Nephron progenitor cell (in vitro differentiated cells): ENCODE measurements around the gene KCND3.
A peak's percentile ranks its signal among the peaks of the same experiment; 100 is the strongest.

Source experiments
- DNase-seq: peaks from one replicate; pipeline ENCODE4 v3.0.0; 2021
- H3K27ac Mint-ChIP-seq: 2 replicates; pipeline ENCODE4 v1.8.0; 2021; ENCODE audit warnings: mild to moderate bottlenecking, moderate library complexity, mixed read lengths
- H3K27me3 Mint-ChIP-seq: 2 replicates; pipeline ENCODE4 v1.8.0; 2021; ENCODE audit warnings: mild to moderate bottlenecking, low read depth, mixed read lengths; ENCODE audit not compliant: poor library complexity
- H3K36me3 Mint-ChIP-seq: 2 replicates; pipeline ENCODE4 v1.8.0; 2021; ENCODE audit warnings: low read depth, mixed read lengths
- H3K4me1 Mint-ChIP-seq: 2 replicates; pipeline ENCODE4 v1.8.0; 2021; ENCODE audit warnings: mixed read lengths
- H3K4me3 Mint-ChIP-seq: 2 replicates; pipeline ENCODE4 v1.8.0; 2021; ENCODE audit warnings: mild to moderate bottlenecking, moderate library complexity, mixed read lengths
- H3K9me3 Mint-ChIP-seq: 2 replicates; pipeline ENCODE4 v1.8.0; 2021; ENCODE audit warnings: mild to moderate bottlenecking, moderate library complexity, mixed read lengths
- TF ChIP-seq, protein P1 (sequence below): fragments of 200-600 bp; sonication (generic); IDR thresholded peaks from 2 replicates; pipeline ENCODE4 v1.5.0; 2021; ENCODE audit warnings: antibody characterized with exemption

KCND3 gene

GRCh38 chr1:111886741-111887140 lies 102.7 kb downstream of the KCND3 start:
- Mint-ChIP-seq H3K27me3 (peaks cover 10% of the 10 kb centered on the region), H3K4me1 (peaks cover 12% of the 10 kb centered on the region), H3K9me3 (no peaks in the 10 kb centered on the region), H3K4me3 (no peak overlapping the region), H3K27ac (no peak overlapping the region), H3K36me3 (no peaks in the 10 kb centered on the region)
- TF ChIP-seq, protein P1, sequence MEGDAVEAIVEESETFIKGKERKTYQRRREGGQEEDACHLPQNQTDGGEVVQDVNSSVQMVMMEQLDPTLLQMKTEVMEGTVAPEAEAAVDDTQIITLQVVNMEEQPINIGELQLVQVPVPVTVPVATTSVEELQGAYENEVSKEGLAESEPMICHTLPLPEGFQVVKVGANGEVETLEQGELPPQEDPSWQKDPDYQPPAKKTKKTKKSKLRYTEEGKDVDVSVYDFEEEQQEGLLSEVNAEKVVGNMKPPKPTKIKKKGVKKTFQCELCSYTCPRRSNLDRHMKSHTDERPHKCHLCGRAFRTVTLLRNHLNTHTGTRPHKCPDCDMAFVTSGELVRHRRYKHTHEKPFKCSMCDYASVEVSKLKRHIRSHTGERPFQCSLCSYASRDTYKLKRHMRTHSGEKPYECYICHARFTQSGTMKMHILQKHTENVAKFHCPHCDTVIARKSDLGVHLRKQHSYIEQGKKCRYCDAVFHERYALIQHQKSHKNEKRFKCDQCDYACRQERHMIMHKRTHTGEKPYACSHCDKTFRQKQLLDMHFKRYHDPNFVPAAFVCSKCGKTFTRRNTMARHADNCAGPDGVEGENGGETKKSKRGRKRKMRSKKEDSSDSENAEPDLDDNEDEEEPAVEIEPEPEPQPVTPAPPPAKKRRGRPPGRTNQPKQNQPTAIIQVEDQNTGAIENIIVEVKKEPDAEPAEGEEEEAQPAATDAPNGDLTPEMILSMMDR = no peak
- no peak for DNase-seq

- Mint-ChIP-seq H3K4me1 (peaks cover 12% of the 10 kb centered on the region), H3K4me3 (no peak overlapping the region), H3K27me3 (peaks cover 14% of the 10 kb centered on the region), H3K36me3 (no peaks in the 10 kb centered on the region), H3K9me3 (no peaks in the 10 kb centered on the region), H3K27ac (no peak overlapping the region)
- DNase-seq = no peak
- TF ChIP-seq, protein P1 = no peak
Measured at GRCh38 chr1:111884772-111885443, 104.6 kb downstream of the KCND3 start.

DNA sequence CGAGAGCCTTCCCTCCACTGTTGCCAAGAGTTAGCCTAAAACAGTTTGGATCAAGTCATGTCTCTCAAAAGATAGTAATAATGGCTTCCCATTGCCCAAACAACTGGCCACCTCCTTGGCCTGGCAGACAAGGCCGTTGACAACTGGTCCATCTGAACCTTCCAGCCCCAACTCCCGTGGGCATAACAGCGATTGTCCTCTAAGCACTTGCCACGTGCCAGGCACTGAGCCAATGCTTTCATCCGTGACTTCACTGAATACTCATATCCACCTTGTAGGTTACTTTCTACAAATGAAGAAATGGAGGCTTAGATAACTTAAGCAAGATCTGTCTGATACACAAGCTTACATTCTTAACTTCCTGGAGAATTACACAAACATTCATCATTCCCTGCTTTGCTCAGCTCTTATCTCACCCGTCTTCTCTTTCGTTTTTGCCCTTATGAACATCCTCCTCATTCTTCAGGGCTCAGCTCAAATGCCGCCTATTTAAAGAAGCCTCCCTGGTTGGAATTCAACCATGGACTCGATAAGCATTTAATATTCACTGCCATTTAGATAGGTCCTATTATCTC lies 106.4 kb downstream of the KCND3 start:
- Mint-ChIP-seq H3K27me3 (peaks cover 14% of the 10 kb centered on the region), H3K4me1 (peaks cover 12% of the 10 kb centered on the region), H3K36me3 (no peaks in the 10 kb centered on the region), H3K27ac (peak overlapping the region; percentile 23), H3K4me3 (no peak overlapping the region), H3K9me3 (no peaks in the 10 kb centered on the region)
- DNase-seq = no peak
- TF ChIP-seq, protein P1 = no peak

DNA sequence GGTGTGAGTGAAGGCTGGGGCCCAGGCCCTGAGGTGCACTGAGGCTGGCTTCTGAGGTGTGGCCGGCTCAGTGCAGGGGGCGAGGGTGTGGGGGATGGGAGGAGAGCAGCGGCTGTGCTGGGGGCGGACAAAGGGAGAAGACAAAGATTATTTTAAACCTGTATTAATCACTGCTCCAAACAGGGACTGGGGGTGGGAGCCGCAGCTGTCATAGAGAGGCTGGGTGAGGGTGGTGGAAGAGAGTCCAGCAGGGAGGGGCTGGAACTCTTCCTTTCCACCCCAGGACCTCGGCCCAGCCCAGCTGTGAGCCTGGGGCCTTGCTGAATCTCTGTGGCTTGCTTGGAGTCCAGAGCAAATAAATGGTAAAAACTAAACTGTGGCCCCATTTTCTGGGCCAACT lies 106.9 kb downstream of the KCND3 start:
- H3K27ac Mint-ChIP-seq = no peak overlapping the region
- DNase-seq = no peak
- no peaks in the 10 kb centered on the region for H3K9me3 Mint-ChIP-seq
- peaks cover 14% of the 10 kb centered on the region for H3K27me3 Mint-ChIP-seq
- H3K4me1 Mint-ChIP-seq = peaks cover 11% of the 10 kb centered on the region
- no peak overlapping the region for H3K4me3 Mint-ChIP-seq
- TF ChIP-seq, protein P1 = no peak
- no peaks in the 10 kb centered on the region for H3K36me3 Mint-ChIP-seq

GRCh38 chr1:111880881-111881837 lies 108.3 kb downstream of the KCND3 start:
- H3K36me3 Mint-ChIP-seq = no peaks in the 10 kb centered on the region
- no peaks in the 10 kb centered on the region for H3K4me1 Mint-ChIP-seq
- H3K27ac Mint-ChIP-seq = no peak overlapping the region
- peaks cover 24% of the 10 kb centered on the region for H3K27me3 Mint-ChIP-seq
- TF ChIP-seq, protein P1 = no peak
- no peak for DNase-seq
- no peak overlapping the region for H3K4me3 Mint-ChIP-seq
- H3K9me3 Mint-ChIP-seq = no peaks in the 10 kb centered on the region
